Progenitor cell of endocrine pancreas (in vitro differentiated cells): ENCODE results near the gene RBKS. TPM values are rescaled to one million over a fixed set of nuclear protein-coding genes. Genes with fewer than 3 reads are reported as not detected.

Experiments
- DNase-seq: peaks from one replicate; pipeline ENCODE4 v3.0.0; 2021; ENCODE audit warnings: low spot score; ENCODE audit not compliant: unreplicated experiment
- H3K27ac Mint-ChIP-seq: 2 replicates; pipeline ENCODE4 v1.8.0; 2021; ENCODE audit warnings: mild to moderate bottlenecking, moderate library complexity, mixed read lengths
- H3K27me3 Mint-ChIP-seq: 2 replicates; pipeline ENCODE4 v1.8.0; 2021; ENCODE audit warnings: mixed read lengths
- H3K36me3 Mint-ChIP-seq: 2 replicates; pipeline ENCODE4 v1.8.0; 2022; ENCODE audit warnings: mixed read lengths; ENCODE audit not compliant: insufficient read depth
- H3K4me1 Mint-ChIP-seq: 2 replicates; pipeline ENCODE4 v1.8.0; 2021; ENCODE audit warnings: low read depth, mixed read lengths
- H3K4me3 Mint-ChIP-seq: 2 replicates; pipeline ENCODE4 v1.8.0; 2021; ENCODE audit warnings: low read depth, mild to moderate bottlenecking, moderate library complexity, mixed read lengths
- H3K9me3 Mint-ChIP-seq: 2 replicates; pipeline ENCODE4 v1.8.0; 2021; ENCODE audit warnings: low read depth, mixed read lengths
- CTCF ChIP-seq: fragments of 200-600 bp; sonication (generic); IDR thresholded peaks from one replicate; pipeline ENCODE4 v1.5.0; 2021; ENCODE audit warnings: antibody characterized with exemption, mild to moderate bottlenecking; ENCODE audit not compliant: unreplicated experiment
- total RNA-seq: library from RNA; stranded (reverse); gene quantifications from 2 replicates; pipeline ENCODE4 v1.2.1, GENCODE V29; 2021

Gene RBKS
- total RNA-seq, 1 donor from 2014 or later, result 5.4 TPM

GRCh38 chr2:27808984-27809383, 81.2 kb downstream of the RBKS start:
- H3K9me3 Mint-ChIP-seq, result no peaks in the 10 kb centered on the region
- H3K36me3 Mint-ChIP-seq, result no peaks in the 10 kb centered on the region
- no peak for TF ChIP-seq CTCF
- H3K27me3 Mint-ChIP-seq, result no peaks in the 10 kb centered on the region
- no peak overlapping the region for H3K4me3 Mint-ChIP-seq
- no peak for DNase-seq
- no peak overlapping the region for H3K27ac Mint-ChIP-seq
- peaks cover 4% of the 10 kb centered on the region for H3K4me1 Mint-ChIP-seq

GRCh38 chr2:27808418-27808817, 81.8 kb downstream of the RBKS start:
- DNase-seq, result no peak
- Mint-ChIP-seq H3K4me3 (no peak overlapping the region), H3K9me3 (no peaks in the 10 kb centered on the region)

GRCh38 chr2:27807476-27807875, 82.7 kb downstream of the RBKS start:
- Mint-ChIP-seq H3K4me3 (no peak overlapping the region), H3K27me3 (no peaks in the 10 kb centered on the region), H3K36me3 (no peaks in the 10 kb centered on the region), H3K4me1 (peaks cover 4% of the 10 kb centered on the region), H3K9me3 (no peaks in the 10 kb centered on the region), H3K27ac (no peak overlapping the region)
- TF ChIP-seq CTCF, result peak; percentile 61
- no peak for DNase-seq

More at GRCh38 chr2:27808418-27808817, 81.8 kb downstream of the RBKS start:
- no peaks in the 10 kb centered on the region for H3K36me3 Mint-ChIP-seq
- TF ChIP-seq CTCF, result no peak
- H3K27me3 Mint-ChIP-seq, result no peaks in the 10 kb centered on the region
- peaks cover 4% of the 10 kb centered on the region for H3K4me1 Mint-ChIP-seq
- peak overlapping the region; percentile 40 for H3K27ac Mint-ChIP-seq

- no peak for DNase-seq
- Mint-ChIP-seq H3K4me3 (no peak overlapping the region), H3K9me3 (no peaks in the 10 kb centered on the region), H3K4me1 (peaks cover 4% of the 10 kb centered on the region), H3K36me3 (no peaks in the 10 kb centered on the region), H3K27me3 (no peaks in the 10 kb centered on the region), H3K27ac (no peak overlapping the region)
- no peak for TF ChIP-seq CTCF
These were observed 83.7 kb downstream of the RBKS start for GRCh38 chr2:27806311-27807059.

GRCh38 chr2:27805180-27805579, 85.0 kb downstream of the RBKS start:
- peaks cover 4% of the 10 kb centered on the region for H3K4me1 Mint-ChIP-seq
- no peak overlapping the region for H3K27ac Mint-ChIP-seq
- no peak for DNase-seq
- no peaks in the 10 kb centered on the region for H3K9me3 Mint-ChIP-seq
- no peak overlapping the region for H3K4me3 Mint-ChIP-seq
- H3K27me3 Mint-ChIP-seq, result no peaks in the 10 kb centered on the region
- no peaks in the 10 kb centered on the region for H3K36me3 Mint-ChIP-seq
- no peak for TF ChIP-seq CTCF
